Skeletal muscle tissue (tissue), 4 donors: ENCODE data around the gene PRCC. TPM values are rescaled to one million over a fixed set of nuclear protein-coding genes. Genes with fewer than 3 reads are reported as not detected.

Experiments used
- H3K27ac ChIP-seq: one replicate; pipeline ENCODE4 v1.7.0; 2013; ENCODE audit warnings: mild to moderate bottlenecking, low read depth, low read length, inconsistent platforms
- H3K27me3 ChIP-seq, 3 donors: one replicate each; pipeline ENCODE4 v1.7.0; 2013; ENCODE audit warnings: low read length in 3 of 3; ENCODE audit not compliant: control insufficient read depth in 3 of 3, insufficient read depth in 3 of 3
- H3K36me3 ChIP-seq, 3 donors: one replicate each; pipeline ENCODE4 v1.7.0; 2013; ENCODE audit warnings: low read length in 3 of 3; ENCODE audit not compliant: control insufficient read depth in 3 of 3, insufficient read depth in 3 of 3
- H3K4me1 ChIP-seq, 3 donors: one replicate each; pipeline ENCODE4 v1.7.0; 2013; ENCODE audit warnings: low read length in 3 of 3, mild to moderate bottlenecking in 3 of 3; ENCODE audit not compliant: control insufficient read depth in 3 of 3, insufficient read depth in 3 of 3
- H3K4me3 ChIP-seq, 3 donors: one replicate each; pipeline ENCODE4 v1.7.0; 2013; ENCODE audit warnings: low read length in 3 of 3
- H3K9ac ChIP-seq, 3 donors: one replicate each; pipeline ENCODE4 v1.7.0; 2013; ENCODE audit warnings: low read length in 3 of 3, mild to moderate bottlenecking in 3 of 3, moderate library complexity in 2 of 3, low read depth in 1 of 3
- H3K9me3 ChIP-seq, 3 donors: one replicate each; pipeline ENCODE4 v1.7.0; 2013; ENCODE audit warnings: low read length in 3 of 3; ENCODE audit not compliant: control insufficient read depth in 3 of 3
- total RNA-seq: library from RNA; depleted of rRNA; stranded (reverse); fragments of >200 nt; gene quantifications from one replicate; pipeline ENCODE4 v1.2.3, GENCODE V29; 2014
- donor health status: Osteomylitis.

Gene PRCC
- total RNA-seq, 1 donor from 2014 or later, result 9.9 TPM

- H3K4me3 ChIP-seq, result no peak overlapping the region
- H3K4me1 ChIP-seq, result peaks cover 2 to 9% (median 5%) of the 10 kb centered on the region in 3 donors
- no peaks in the 10 kb centered on the region for H3K9me3 ChIP-seq
- no peak overlapping the region for H3K27ac ChIP-seq
- H3K36me3 ChIP-seq, result no peaks in the 10 kb centered on the region
- peaks cover 34 to 74% (median 62%) of the 10 kb centered on the region in 3 donors for H3K27me3 ChIP-seq
- H3K9ac ChIP-seq, result no peak overlapping the region
These were observed 78.7 kb downstream of the PRCC start for GRCh38 chr1:156845953-156846545.

- no peaks in the 10 kb centered on the region for H3K36me3 ChIP-seq
- peaks cover 34 to 74% (median 56%) of the 10 kb centered on the region in 3 donors for H3K27me3 ChIP-seq
- H3K4me3 ChIP-seq, result no peak overlapping the region
- H3K4me1 ChIP-seq, result peaks cover 2 to 12% (median 6%) of the 10 kb centered on the region in 3 donors
- no peaks in the 10 kb centered on the region for H3K9me3 ChIP-seq
- no peak overlapping the region for H3K27ac ChIP-seq
- no peak overlapping the region for H3K9ac ChIP-seq
These were observed 79.3 kb downstream of the PRCC start for GRCh38 chr1:156846643-156847042.

- Histone ChIP-seq H3K9ac (no peak overlapping the region), H3K27me3 (peaks cover 31 to 71% (median 49%) of the 10 kb centered on the region in 3 donors), H3K36me3 (no peaks in the 10 kb centered on the region), H3K4me3 (no peak overlapping the region), H3K9me3 (no peaks in the 10 kb centered on the region), H3K4me1 (peaks cover 14 to 24% (median 18%) of the 10 kb centered on the region in 3 donors), H3K27ac (no peak overlapping the region)
These were observed 80.5 kb downstream of the PRCC start for GRCh38 chr1:156847591-156848460.

GRCh38 chr1:156848461-156849150, 81.3 kb downstream of the PRCC start:
- no peak overlapping the region for H3K27ac ChIP-seq
- no peak overlapping the region for H3K4me3 ChIP-seq
- peaks cover 14 to 29% (median 19%) of the 10 kb centered on the region in 3 donors for H3K4me1 ChIP-seq
- H3K27me3 ChIP-seq, result peaks cover 27 to 63% (median 41%) of the 10 kb centered on the region in 3 donors
- no peaks in the 10 kb centered on the region for H3K36me3 ChIP-seq
- H3K9me3 ChIP-seq, result no peaks in the 10 kb centered on the region
- no peak overlapping the region for H3K9ac ChIP-seq

DNA sequence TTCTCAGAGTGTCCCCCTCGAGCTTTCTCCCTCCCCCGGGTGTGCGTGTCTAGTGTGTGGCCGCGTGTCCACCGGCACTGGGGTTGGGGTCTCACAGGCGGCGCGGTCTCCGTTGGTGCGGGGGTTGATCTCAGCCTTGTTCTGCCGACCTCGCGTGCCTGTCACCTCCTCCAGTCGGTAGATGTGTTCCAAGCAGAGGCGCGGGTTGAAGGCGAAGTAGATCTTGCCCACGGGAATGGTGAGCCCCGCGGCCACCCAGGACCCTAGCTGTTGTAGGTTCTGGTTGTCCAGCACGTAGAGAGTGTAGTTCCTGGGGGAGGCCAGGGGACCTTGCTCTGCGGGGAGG, 81.8 kb downstream of the PRCC start:
- no peak overlapping the region for H3K4me3 ChIP-seq
- H3K27me3 ChIP-seq, result peaks cover 23 to 58% (median 38%) of the 10 kb centered on the region in 3 donors
- H3K27ac ChIP-seq, result no peak overlapping the region
- no peak overlapping the region for H3K9ac ChIP-seq
- no peaks in the 10 kb centered on the region for H3K36me3 ChIP-seq
- H3K4me1 ChIP-seq, result peaks cover 16 to 34% (median 19%) of the 10 kb centered on the region in 3 donors
- H3K9me3 ChIP-seq, result no peaks in the 10 kb centered on the region

Other genes starting within 250 kb of the PRCC start
- gene IQGAP3, start 195.0 kb upstream of the PRCC start, total RNA-seq, result 3.7 TPM
- not detected for gene TTC24, start 187.8 kb upstream of the PRCC start, total RNA-seq
- 27.1 TPM for gene NAXE, start 175.8 kb upstream of the PRCC start, total RNA-seq
- gene GPATCH4, start 166.1 kb upstream of the PRCC start, total RNA-seq, result 10.4 TPM
- gene HAPLN2, start 148.1 kb upstream of the PRCC start, total RNA-seq, result 0.52 TPM
- under 0.01 TPM for gene BCAN, start 125.4 kb upstream of the PRCC start, total RNA-seq
- gene NES, start 90.1 kb upstream of the PRCC start, total RNA-seq, result 494 TPM
- gene CRABP2, start 62.0 kb upstream of the PRCC start, total RNA-seq, result 57.4 TPM
- 4.2 TPM for gene METTL25B, start 39.1 kb upstream of the PRCC start, total RNA-seq
- gene ISG20L2, start 38.8 kb upstream of the PRCC start, total RNA-seq, result 5.2 TPM
- 36.5 TPM for gene MRPL24, start 26.4 kb upstream of the PRCC start, total RNA-seq
- gene HDGF, start 15.9 kb upstream of the PRCC start, total RNA-seq, result 61.6 TPM
- not detected for gene SH2D2A, start 49.3 kb downstream of the PRCC start, total RNA-seq
- 0.52 TPM for gene INSRR, start 91.6 kb downstream of the PRCC start, total RNA-seq
- 0.52 TPM for gene NTRK1, start 93.3 kb downstream of the PRCC start, total RNA-seq
- 4.7 TPM for gene PEAR1, start 126.2 kb downstream of the PRCC start, total RNA-seq
- not detected for gene LRRC71, start 153.1 kb downstream of the PRCC start, total RNA-seq